ENCODE measurements around the gene PLCB1.

DNA sequence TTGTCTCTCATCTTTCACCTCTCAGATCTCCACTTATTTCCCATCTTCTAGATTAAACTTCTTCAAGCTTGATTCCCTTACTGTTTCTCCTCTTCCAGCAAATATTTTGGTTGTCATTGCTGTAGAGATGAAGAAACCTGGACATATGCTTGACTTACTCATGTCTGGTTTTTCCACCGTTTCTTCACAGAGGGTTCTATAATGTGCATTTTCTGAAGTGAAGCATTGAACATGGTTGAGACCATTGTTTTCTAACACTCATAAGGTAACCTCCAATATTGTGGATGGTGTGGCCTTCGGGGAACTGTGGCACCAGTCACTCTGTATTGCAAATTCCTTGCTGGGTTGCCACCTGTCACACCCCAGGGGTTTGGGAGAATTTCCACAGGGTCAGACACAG lies 237.2 kb downstream of the PLCB1 start:
- TF ChIP-seq, protein P1, sequence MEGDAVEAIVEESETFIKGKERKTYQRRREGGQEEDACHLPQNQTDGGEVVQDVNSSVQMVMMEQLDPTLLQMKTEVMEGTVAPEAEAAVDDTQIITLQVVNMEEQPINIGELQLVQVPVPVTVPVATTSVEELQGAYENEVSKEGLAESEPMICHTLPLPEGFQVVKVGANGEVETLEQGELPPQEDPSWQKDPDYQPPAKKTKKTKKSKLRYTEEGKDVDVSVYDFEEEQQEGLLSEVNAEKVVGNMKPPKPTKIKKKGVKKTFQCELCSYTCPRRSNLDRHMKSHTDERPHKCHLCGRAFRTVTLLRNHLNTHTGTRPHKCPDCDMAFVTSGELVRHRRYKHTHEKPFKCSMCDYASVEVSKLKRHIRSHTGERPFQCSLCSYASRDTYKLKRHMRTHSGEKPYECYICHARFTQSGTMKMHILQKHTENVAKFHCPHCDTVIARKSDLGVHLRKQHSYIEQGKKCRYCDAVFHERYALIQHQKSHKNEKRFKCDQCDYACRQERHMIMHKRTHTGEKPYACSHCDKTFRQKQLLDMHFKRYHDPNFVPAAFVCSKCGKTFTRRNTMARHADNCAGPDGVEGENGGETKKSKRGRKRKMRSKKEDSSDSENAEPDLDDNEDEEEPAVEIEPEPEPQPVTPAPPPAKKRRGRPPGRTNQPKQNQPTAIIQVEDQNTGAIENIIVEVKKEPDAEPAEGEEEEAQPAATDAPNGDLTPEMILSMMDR (conservative IDR thresholded peaks at IDR 0.05 in 1 of 2, IDR thresholded peaks at IDR 0.05 in 1 of 2; ENCODE audit: extremely low read depth in 1 of 2, insufficient read depth in 1 of 2, low read depth in 1 of 2, low read length in 2 of 2): no peak
- no peak for TF ChIP-seq EZH2 (IDR thresholded peaks at IDR 0.05; ENCODE audit: borderline replicate concordance, low read length)
